Heart left ventricle (tissue), 16 donors: Measurements from ENCODE around the gene ZNF71. TPM values are rescaled to one million over a fixed set of nuclear protein-coding genes. Genes with fewer than 3 reads are reported as not detected.
A peak's percentile ranks its signal among the peaks of the same experiment; 100 is the strongest.
"Not testable (repeated sequence)": the region's sequence is repeated elsewhere in the genome, so short reads cannot be mapped to it uniquely, and the experiment has no call there.

Experiments used
- ATAC-seq, 4 donors: fragments of 200-7000 bp; cut with Tn5 transposase; one replicate each; pipeline ENCODE4 v1.9.1; 2020 to 2022; ENCODE audit warnings: moderate library complexity in 4 of 4, mild to moderate bottlenecking in 3 of 4, moderate number of reproducible peaks in 1 of 4
- DNase-seq, 5 donors: peaks; one replicate each; pipeline ENCODE4 v3.0.0-alpha.2; 2020
- H3K27ac ChIP-seq, 12 donors: fragments of 200-600 bp; sonication (generic) in 4 of 12; one replicate each; pipeline versions ENCODE4 v1.5.0 to v1.8.0; 2016 to 2022; ENCODE audit warnings: mild to moderate bottlenecking in 2 of 12
- H3K27me3 ChIP-seq, 9 donors: fragments of 200-600 bp; sonication (generic) in 2 of 9; one replicate each; pipeline versions ENCODE4 v1.5.1 to v1.8.0; 2016 to 2022; ENCODE audit warnings: mild to moderate bottlenecking in 3 of 9
- H3K36me3 ChIP-seq, 9 donors: fragments of 200-600 bp; sonication (generic) in 2 of 9; one replicate each; pipeline versions ENCODE4 v1.5.0 to v1.8.0; 2018 to 2022; ENCODE audit warnings: mild to moderate bottlenecking in 2 of 9
- H3K4me1 ChIP-seq, 12 donors: fragments of 200-600 bp; sonication (generic) in 4 of 12; one replicate each; pipeline versions ENCODE4 v1.5.0 to v1.8.0; 2016 to 2022; ENCODE audit warnings: mild to moderate bottlenecking in 3 of 12
- H3K4me3 ChIP-seq, 12 donors: fragments of 200-600 bp; sonication (generic) in 4 of 12; one replicate each; pipeline versions ENCODE4 v1.5.0 to v1.8.0; 2017 to 2022; ENCODE audit warnings: mild to moderate bottlenecking in 9 of 12, moderate library complexity in 4 of 12
- H3K9me3 ChIP-seq, 12 donors: fragments of 200-600 bp; sonication (generic) in 4 of 12; one replicate each; pipeline versions ENCODE4 v1.5.0 to v1.8.0; 2016 to 2022; ENCODE audit warnings: mild to moderate bottlenecking in 1 of 12
- CTCF ChIP-seq, 12 donors: fragments of 200-600 bp; sonication (generic) in 4 of 12; IDR thresholded peaks; one replicate each; pipeline versions ENCODE4 v1.5.0 to v1.8.0; 2018 to 2022; ENCODE audit warnings: antibody characterized with exemption in 12 of 12, mild to moderate bottlenecking in 5 of 12
- POLR2A ChIP-seq, 2 donors: fragments of 450-650 bp; IDR thresholded peaks; one replicate each; pipeline ENCODE4 v1.6.1; 2017; ENCODE audit warnings: antibody characterized with exemption in 2 of 2, mild to moderate bottlenecking in 2 of 2, moderate library complexity in 2 of 2
- WGBS, 4 donors: extraction: QIAGEN DNeasy Blood & Tissue Kit in 2 of 4; methylation state at CpG; one replicate each; pipeline versions ENCODE4 v1.1.5 to v1.1.7; 2013 to 2018; 5-methylcytosine and 5-hydroxymethylcytosine counted together
- intact Hi-C, 10 donors: fragments of 100-400 bp; cut with DNase I; formaldehyde crosslinking; loops; one replicate each; pipeline versions ENCODE4 v1.11.1 to v1.14.2; 2022
- polyA plus RNA-seq, 2 donors: library from polyadenylated mRNA; stranded (reverse); fragments of 200-250 nt; gene quantifications; one replicate each; pipeline ENCODE4 v1.2.3, GENCODE V29; 2013
- total RNA-seq, 9 donors: library from RNA; depleted of rRNA in 2 of 9; stranded (reverse); fragments of >200 nt in 2 of 9; fragmentation: NEBNext Ultra II Directional in 3 of 9; extraction: Animal tissue kit (Norgen Biotek cat#: 25700) in 3 of 9; gene quantifications; one replicate each; pipeline versions ENCODE4 v1.1.0 to v1.2.4, GENCODE V29; 2016 to 2023
- donor health status: ischemic (EF 13 %, LVEDD 7.1; RV severe dilation, severe dysfunction).
- donor health status: healthy with polysubstance abuse.
- donor health status: DM: no; HTN: yes; CAD: no.
- donor health status: DM: no; HTN: no; CAD: no.
- donor health status: ischemic (EF 25% LVEDD 6.9; RV normal size, moderate dysfunction).
- donor health status: ischemic (EF 25% LVEDD 5.7; RV mildly dilated, moderate dysfunction).
- donor health status: healthy.
- donor health status: DM: yes; HTN: yes; CAD: no.
- donor health status: ischemic (EF 35%, LVEDD 5.7; RV mildly dilated, moderate dysfunction).
- donor health status: nonischemic (EF 11% LVEDD 7.7; RV severe dilation, severe dysfunction).
- donor health status: DM: yes; HTN: yes; CAD: no.
- donor health status: PGD.
- donor health status: ischemic (EF 29% LVEDD 5.4; RV normal size, mild dysfunction).
- donor health status: nonischemic (EF 23%, LVEDD 6.1; RV moderate dilation, normal function).

ZNF71 gene
- total and polyA plus RNA-seq, 11 donors, result 3.6 to 15.3 (median 7.1) TPM

GRCh38 chr19:56671613-56671994, 76.5 kb downstream of the ZNF71 start, which contains the start of gene ZNF835:
Gene ZNF835 (minus strand): TSS chr19:56671757. CDS start chr19:56665198, 6,559 bp downstream.
- Histone ChIP-seq H3K4me1 (peaks cover 0 to 20% (median 12%) of the 10 kb centered on the region in 12 donors), H3K27ac (peak within 1 kb of the TSS in 10 of 12 donors; percentile 43 to 83 (median 61)), H3K27me3 (no peaks in the 10 kb centered on the region), H3K4me3 (peak within 1 kb of the TSS; percentile 57 to 91 (median 82)), H3K9me3 (no peaks in the 10 kb centered on the region), H3K36me3 (no peaks in the 10 kb centered on the region)
- DNase-seq, result peak; percentile 96 to 99 (median 97)
- TF ChIP-seq CTCF (IDR thresholded peaks at IDR 0.05) (peak in 9 of 12 donors; percentile 19 to 65 (median 44)), POLR2A (IDR thresholded peaks at IDR 0.05) (peak in 1 of 2 donors; percentile 76)
- 0 to 1% (median 0%) methylated on average over 24 to 32 of the region's 32 CpGs; no CpG with 5 or more reads in 1 of the 4 donors for WGBS, 4 donors
- intact Hi-C loops, result loop anchor here in 2 of 10 donors (5.0 kb wide), 2 partner anchors 74 to 164 kb away; partner anchors contain the start of genes ZNF471 (in 1 of the 2) and ZNF71 (in 1 of the 2)
- peak; percentile 95 to 99 (median 96) for ATAC-seq

- ATAC-seq, H3K27me3 ChIP-seq, H3K9me3 ChIP-seq, H3K36me3 ChIP-seq, H3K27ac ChIP-seq, H3K4me3 ChIP-seq: not testable (repeated sequence)
- peaks cover 0 to 20% (median 12%) of the 10 kb centered on the region in 12 donors for H3K4me1 ChIP-seq
- intact Hi-C loops, result loop anchor here in 2 of 10 donors (5.0 kb wide), 2 partner anchors 75 to 165 kb away; partner anchors contain the start of genes ZNF471 (in 1 of the 2) and ZNF71 (in 1 of the 2)
- WGBS, 4 donors, result 77 to 90% (median 83%) methylated on average over 2 of the region's 2 CpGs
- DNase-seq, result peak in 1 of 5 donors; percentile 45
Measured at GRCh38 chr19:56672610-56673009, 77.5 kb downstream of the ZNF71 start.

Other genes starting within 250 kb of the ZNF71 start
- gene ZNF582, start 201.8 kb upstream of the ZNF71 start, total RNA-seq, result 1 to 10 TPM; 3.5 to 6.2 (median 4.7) TPM
- 1 to 10 TPM; 6.3 to 7.2 TPM for gene ZNF582, start 201.8 kb upstream of the ZNF71 start, polyA plus RNA-seq
- gene ZNF583, start 191.0 kb upstream of the ZNF71 start, total RNA-seq, result 1 to 10 TPM; 4.1 to 7.9 (median 5.4) TPM
- gene ZNF583, start 191.0 kb upstream of the ZNF71 start, polyA plus RNA-seq, result 1 to 10 TPM; 3.3 to 4.9 TPM
- 1 to 10 TPM; 1.9 to 7.7 (median 4.7) TPM for gene ZNF667, start 118.0 kb upstream of the ZNF71 start, total RNA-seq
- gene ZNF667, start 118.0 kb upstream of the ZNF71 start, polyA plus RNA-seq, result 1 to 10 TPM; 2.2 to 4.3 TPM
- 1 to 10 TPM; 3.3 to 7.9 (median 4.7) TPM for gene ZNF471, start 87.4 kb upstream of the ZNF71 start, total RNA-seq
- gene ZNF471, start 87.4 kb upstream of the ZNF71 start, polyA plus RNA-seq, result 1 to 10 TPM; 2.3 to 3.4 TPM
- gene ZFP28, start 56.4 kb upstream of the ZNF71 start, total RNA-seq, result 1 to 10 TPM; 4.1 to 7.5 (median 5.4) TPM
- gene ZFP28, start 56.4 kb upstream of the ZNF71 start, polyA plus RNA-seq, result 1 to 10 TPM; 3.8 to 8.6 TPM
- gene ZNF470, start 27.8 kb upstream of the ZNF71 start, total RNA-seq, result 1 to 10 TPM; 1.7 to 7.1 (median 3.2) TPM
- 1 to 10 TPM; 3.5 to 7.1 TPM for gene ZNF470, start 27.8 kb upstream of the ZNF71 start, polyA plus RNA-seq
- under 1 TPM in 4 of 9 donors, not detected in 5; 0.25 to 0.72 (median 0.37) TPM for gene SMIM17, start 47.9 kb downstream of the ZNF71 start, total RNA-seq
- under 1 TPM; 0.24 to 0.34 TPM for gene SMIM17, start 47.9 kb downstream of the ZNF71 start, polyA plus RNA-seq
- gene ZNF835, start 76.5 kb downstream of the ZNF71 start, total RNA-seq, result 10 to 100 TPM in 2 of 9 donors, 1 to 10 TPM in 7; 1.9 to 16.0 (median 5.0) TPM
- gene ZNF835, start 76.5 kb downstream of the ZNF71 start, polyA plus RNA-seq, result 1 to 10 TPM; 1.2 to 1.9 TPM
- 10 to 100 TPM in 1 of 9 donors, 1 to 10 TPM in 8; 4.9 to 12.6 (median 8.6) TPM for gene PEG3, start 245.4 kb downstream of the ZNF71 start, total RNA-seq
- gene PEG3, start 245.4 kb downstream of the ZNF71 start, polyA plus RNA-seq, result 1 to 10 TPM; 2.1 to 4.7 TPM
- gene ZIM2, start 245.4 kb downstream of the ZNF71 start, total RNA-seq, result under 1 TPM in 3 of 9 donors, not detected in 6; 0.16 to 0.26 (median 0.20) TPM
- gene ZIM2, start 245.4 kb downstream of the ZNF71 start, polyA plus RNA-seq, result under 1 TPM in 1 of 2 donors, not detected in 1; 0.19 TPM